HG03442 (cell line): ENCODE data around the gene C9orf72.
"Not testable (repeated sequence)": the region's sequence is repeated elsewhere in the genome, so short reads cannot be mapped to it uniquely, and the experiment has no call there.

ENCODE experiments used
- ATAC-seq: cut with Tn5 transposase; IDR thresholded peaks from one replicate; pipeline ENCODE4 v1.9.1; 2021; ENCODE audit warnings: mild to moderate bottlenecking, moderate library complexity; ENCODE audit not compliant: unreplicated experiment

Gene C9orf72

GRCh38 chr9:27519466-27520465 is 53.5 kb downstream of the C9orf72 start:
- no peak for ATAC-seq

GRCh38 chr9:27518809-27519208 is 54.5 kb downstream of the C9orf72 start:
- no peak for ATAC-seq

- no peak for ATAC-seq
These were observed 55.3 kb downstream of the C9orf72 start for GRCh38 chr9:27518006-27518405.

- no peak for ATAC-seq
These were observed 58.7 kb downstream of the C9orf72 start for GRCh38 chr9:27514551-27514950.

- ATAC-seq, result no peak
These were observed 61.5 kb downstream of the C9orf72 start for GRCh38 chr9:27511771-27512170.

GRCh38 chr9:27510780-27511179 is 62.5 kb downstream of the C9orf72 start:
- no peak for ATAC-seq

- ATAC-seq, result no peak
These were observed 66.3 kb downstream of the C9orf72 start for GRCh38 chr9:27506981-27507380.

GRCh38 chr9:27505744-27506161 is 67.5 kb downstream of the C9orf72 start:
- no peak for ATAC-seq

- ATAC-seq, result no peak
These were observed 69.0 kb downstream of the C9orf72 start for GRCh38 chr9:27504259-27504658.

- ATAC-seq, result no peak
These were observed 69.7 kb downstream of the C9orf72 start for GRCh38 chr9:27503623-27504022.

GRCh38 chr9:27500902-27501301 is 72.4 kb downstream of the C9orf72 start:
- ATAC-seq, result not testable (repeated sequence)

GRCh38 chr9:27499451-27499850 is 73.8 kb downstream of the C9orf72 start:
- peak; percentile 73 for ATAC-seq

GRCh38 chr9:27497883-27498417 is 75.3 kb downstream of the C9orf72 start:
- ATAC-seq, result no peak
